HEK293T (cell line): ENCODE results near the gene CFAP126.

Experiments
- BHLHE40 ChIP-seq: fragments of 450-650 bp; IDR thresholded peaks from 2 replicates; pipeline ENCODE4 v1.6.1; 2016; ENCODE audit warnings: mild to moderate bottlenecking, moderate library complexity, borderline replicate concordance
- TARDBP ChIP-seq: fragments of 450-650 bp; IDR thresholded peaks from 2 replicates; pipeline ENCODE4 v1.6.1; 2016

DNA sequence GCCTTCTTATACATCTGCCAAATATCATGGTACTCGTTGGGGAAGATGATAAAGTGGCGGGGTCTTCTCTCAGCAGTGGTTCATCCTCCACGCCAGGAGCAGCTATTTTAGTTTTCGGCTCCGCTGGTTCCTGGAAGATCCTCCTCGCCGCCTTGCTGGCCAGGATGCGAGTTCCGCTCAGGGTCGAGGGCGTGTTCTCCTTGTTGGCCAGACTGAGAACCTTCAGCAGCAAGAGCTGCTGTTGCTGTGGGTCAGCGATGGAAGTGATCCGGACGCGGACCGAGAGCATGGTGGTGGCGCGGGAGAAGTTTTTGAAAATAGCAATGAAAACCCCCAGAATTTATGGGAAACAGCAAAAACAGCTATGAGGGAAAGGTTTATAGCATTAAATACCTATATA is 11.4 kb upstream of the CFAP126 start:
- TF ChIP-seq BHLHE40 (no peak), TARDBP (no peak)
